ENCODE measurements around the gene USP34. TPM values are rescaled to one million over a fixed set of nuclear protein-coding genes. Genes with fewer than 3 reads are reported as not detected.

The USP34 gene
- total RNA-seq, 1 experiment from 2014 or later: 89.4 TPM

DNA sequence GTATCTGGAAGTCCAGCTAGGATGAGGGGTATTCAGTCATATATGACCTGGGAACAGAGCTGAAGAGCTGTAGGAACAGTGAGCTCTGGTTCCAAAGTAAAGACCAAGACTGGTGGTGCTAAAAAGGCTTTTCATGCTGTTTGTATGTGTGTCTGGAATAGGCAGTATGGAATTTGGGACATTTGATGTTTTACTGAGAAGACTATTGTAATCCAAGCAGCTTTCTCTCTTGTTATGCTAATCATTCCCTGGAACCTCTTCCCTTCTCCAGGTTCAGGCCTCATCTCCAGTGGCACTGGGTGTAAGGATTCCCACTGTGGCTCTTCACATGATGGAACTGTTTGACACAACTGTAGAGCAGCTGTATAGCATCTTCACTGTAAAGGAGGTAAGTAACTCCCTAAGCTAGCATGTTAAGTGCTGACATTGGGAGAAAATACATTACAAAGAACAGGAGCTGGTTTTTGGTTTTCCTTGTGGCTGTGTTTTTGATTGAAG is 285.6 kb downstream of the USP34 start:
- CTCF ChIA-PET: interaction anchor here (0.6 kb wide), 1 partner anchor 178 kb away, joined by 6 read pairs; no protein-coding TSS in a partner anchor
- H3K36me3 Mint-ChIP-seq (ENCODE audit: insufficient read depth, unreplicated experiment): peaks cover 64% of the 10 kb centered on the region
- no peaks in the 10 kb centered on the region for H3K9me3 Mint-ChIP-seq (ENCODE audit: low read depth, unreplicated experiment)
- H3K4me3 Mint-ChIP-seq (ENCODE audit: low read depth, unreplicated experiment): no peak overlapping the region
- no peaks in the 10 kb centered on the region for H3K27me3 Mint-ChIP-seq (ENCODE audit: unreplicated experiment)
- TF ChIP-seq, protein P1, sequence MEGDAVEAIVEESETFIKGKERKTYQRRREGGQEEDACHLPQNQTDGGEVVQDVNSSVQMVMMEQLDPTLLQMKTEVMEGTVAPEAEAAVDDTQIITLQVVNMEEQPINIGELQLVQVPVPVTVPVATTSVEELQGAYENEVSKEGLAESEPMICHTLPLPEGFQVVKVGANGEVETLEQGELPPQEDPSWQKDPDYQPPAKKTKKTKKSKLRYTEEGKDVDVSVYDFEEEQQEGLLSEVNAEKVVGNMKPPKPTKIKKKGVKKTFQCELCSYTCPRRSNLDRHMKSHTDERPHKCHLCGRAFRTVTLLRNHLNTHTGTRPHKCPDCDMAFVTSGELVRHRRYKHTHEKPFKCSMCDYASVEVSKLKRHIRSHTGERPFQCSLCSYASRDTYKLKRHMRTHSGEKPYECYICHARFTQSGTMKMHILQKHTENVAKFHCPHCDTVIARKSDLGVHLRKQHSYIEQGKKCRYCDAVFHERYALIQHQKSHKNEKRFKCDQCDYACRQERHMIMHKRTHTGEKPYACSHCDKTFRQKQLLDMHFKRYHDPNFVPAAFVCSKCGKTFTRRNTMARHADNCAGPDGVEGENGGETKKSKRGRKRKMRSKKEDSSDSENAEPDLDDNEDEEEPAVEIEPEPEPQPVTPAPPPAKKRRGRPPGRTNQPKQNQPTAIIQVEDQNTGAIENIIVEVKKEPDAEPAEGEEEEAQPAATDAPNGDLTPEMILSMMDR (IDR thresholded peaks at IDR 0.05; ENCODE audit: unreplicated experiment): no peak
- H3K4me1 Mint-ChIP-seq (ENCODE audit: low read depth, unreplicated experiment): peaks cover 12% of the 10 kb centered on the region
- no peak overlapping the region for H3K27ac Mint-ChIP-seq (ENCODE audit: unreplicated experiment)
- BruUV-seq (replicated peaks): no TSS peak
- intact Hi-C loops (cut with micrococcal nuclease; ENCODE audit: unreplicated experiment): no loop called here
- DNase-seq: no peak

DNA sequence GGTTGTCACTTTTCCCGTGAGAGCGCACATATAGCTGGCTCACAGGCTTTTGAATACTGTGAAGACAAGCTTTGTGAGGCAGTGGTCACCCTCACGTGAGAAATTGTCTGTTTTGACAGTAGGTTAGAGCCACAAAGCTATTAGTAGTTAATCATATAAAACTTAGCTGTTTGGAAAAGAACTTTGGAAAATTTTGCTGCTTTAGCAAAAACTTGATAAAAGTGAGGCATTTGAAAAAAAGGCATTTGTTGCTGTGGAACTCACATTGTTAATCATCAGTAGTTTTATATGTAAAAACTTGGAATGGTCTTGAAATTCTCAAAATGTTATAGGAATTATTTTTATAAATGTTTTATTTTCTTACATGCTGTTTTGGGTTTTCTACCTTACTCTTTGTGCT is 286.6 kb downstream of the USP34 start:
- H3K27me3 Mint-ChIP-seq (ENCODE audit: unreplicated experiment): no peaks in the 10 kb centered on the region
- no peak for DNase-seq
- H3K9me3 Mint-ChIP-seq (ENCODE audit: low read depth, unreplicated experiment): no peaks in the 10 kb centered on the region
- no peak overlapping the region for H3K27ac Mint-ChIP-seq (ENCODE audit: unreplicated experiment)
- H3K4me1 Mint-ChIP-seq (ENCODE audit: low read depth, unreplicated experiment): peaks cover 18% of the 10 kb centered on the region
- CTCF ChIA-PET: interaction anchor here (0.6 kb wide), 1 partner anchor 227 kb away, joined by 3 read pairs; no protein-coding TSS in a partner anchor
- intact Hi-C loops (cut with micrococcal nuclease; ENCODE audit: unreplicated experiment): no loop called here
- TF ChIP-seq, protein P1 (IDR thresholded peaks at IDR 0.05; ENCODE audit: unreplicated experiment): no peak
- no peak overlapping the region for H3K4me3 Mint-ChIP-seq (ENCODE audit: low read depth, unreplicated experiment)
- BruUV-seq (replicated peaks): no TSS peak
- peaks cover 67% of the 10 kb centered on the region for H3K36me3 Mint-ChIP-seq (ENCODE audit: insufficient read depth, unreplicated experiment)

DNA sequence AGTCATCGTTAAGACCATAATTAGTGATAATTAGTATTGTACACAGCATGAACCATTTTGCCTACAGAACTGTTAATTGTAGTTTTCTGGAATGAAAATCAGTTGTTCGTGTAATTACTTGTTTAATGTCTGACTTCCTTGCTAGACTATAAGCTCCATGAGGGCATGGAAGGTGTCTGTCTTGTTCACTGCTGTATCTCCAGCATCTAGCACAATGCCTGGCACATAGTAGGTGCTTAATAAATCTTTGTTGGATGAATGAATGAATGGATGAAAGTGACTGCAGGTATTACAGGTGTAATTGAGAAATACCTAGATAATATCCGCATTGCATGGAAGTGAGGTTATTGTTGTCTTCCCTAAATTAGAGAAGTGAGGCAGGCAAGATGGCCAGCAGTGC is 287.1 kb downstream of the USP34 start:
- H3K36me3 Mint-ChIP-seq (ENCODE audit: insufficient read depth, unreplicated experiment): peaks cover 67% of the 10 kb centered on the region
- H3K4me3 Mint-ChIP-seq (ENCODE audit: low read depth, unreplicated experiment): no peak overlapping the region
- H3K9me3 Mint-ChIP-seq (ENCODE audit: low read depth, unreplicated experiment): no peaks in the 10 kb centered on the region
- no peaks in the 10 kb centered on the region for H3K27me3 Mint-ChIP-seq (ENCODE audit: unreplicated experiment)
- no peak for DNase-seq
- intact Hi-C loops (cut with micrococcal nuclease; ENCODE audit: unreplicated experiment): no loop called here
- CTCF ChIA-PET: no interaction called here
- BruUV-seq (replicated peaks): no TSS peak
- H3K27ac Mint-ChIP-seq (ENCODE audit: unreplicated experiment): no peak overlapping the region
- TF ChIP-seq, protein P1 (IDR thresholded peaks at IDR 0.05; ENCODE audit: unreplicated experiment): no peak
- H3K4me1 Mint-ChIP-seq (ENCODE audit: low read depth, unreplicated experiment): peaks cover 22% of the 10 kb centered on the region

DNA sequence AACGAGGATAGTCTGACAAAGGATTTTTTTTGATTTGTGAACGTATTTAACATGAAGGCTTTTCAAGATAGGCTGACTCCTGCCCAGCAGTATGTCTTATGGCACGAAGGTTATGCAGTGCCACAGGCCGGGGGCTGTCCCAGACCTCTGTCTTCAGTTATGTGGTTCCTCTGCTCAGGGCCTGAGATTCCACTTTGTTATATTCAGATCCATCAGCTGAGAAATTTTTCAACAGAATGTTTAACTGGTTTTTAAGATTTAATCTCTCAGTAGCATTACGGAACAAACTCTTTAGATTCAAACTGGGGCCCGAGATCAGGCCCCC is 288.9 kb downstream of the USP34 start:
- CTCF ChIA-PET: no interaction called here
- Mint-ChIP-seq H3K36me3 (ENCODE audit: insufficient read depth, unreplicated experiment) (peaks cover 68% of the 10 kb centered on the region), H3K4me1 (ENCODE audit: low read depth, unreplicated experiment) (peaks cover 30% of the 10 kb centered on the region), H3K9me3 (ENCODE audit: low read depth, unreplicated experiment) (no peaks in the 10 kb centered on the region), H3K27me3 (ENCODE audit: unreplicated experiment) (no peaks in the 10 kb centered on the region), H3K27ac (ENCODE audit: unreplicated experiment) (no peak overlapping the region), H3K4me3 (ENCODE audit: low read depth, unreplicated experiment) (no peak overlapping the region)
- intact Hi-C loops (cut with micrococcal nuclease; ENCODE audit: unreplicated experiment): no loop called here
- TF ChIP-seq, protein P1 (IDR thresholded peaks at IDR 0.05; ENCODE audit: unreplicated experiment): no peak
- no peak for DNase-seq
- no TSS peak for BruUV-seq (replicated peaks)
